ENCODE measurements around the gene PDE4B.
"Not testable (repeated sequence)": the region's sequence is repeated elsewhere in the genome, so short reads cannot be mapped to it uniquely, and the experiment has no call there.

PDE4B gene

DNA sequence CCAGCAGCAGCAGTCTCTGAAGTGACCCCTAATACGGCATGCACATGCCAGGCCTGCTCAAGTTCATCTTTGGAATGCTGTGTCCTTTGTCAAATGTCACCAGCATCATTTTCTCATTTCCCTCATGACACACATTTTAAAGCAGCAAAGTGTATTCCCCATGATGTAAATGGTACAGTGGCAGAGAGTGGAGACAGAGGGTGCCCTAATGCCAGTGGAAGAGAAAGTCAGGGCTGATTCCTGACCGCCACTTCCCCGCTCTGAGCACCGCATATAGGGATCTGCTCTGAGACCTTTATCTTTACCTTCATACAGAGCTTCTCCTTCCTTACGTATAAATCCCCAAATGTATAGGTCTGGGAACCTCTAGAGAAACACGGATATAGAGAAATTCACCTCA, 518.9 kb downstream of the PDE4B start:
- DNase-seq (ENCODE audit: low read depth in 2 of 2): no peak

DNA sequence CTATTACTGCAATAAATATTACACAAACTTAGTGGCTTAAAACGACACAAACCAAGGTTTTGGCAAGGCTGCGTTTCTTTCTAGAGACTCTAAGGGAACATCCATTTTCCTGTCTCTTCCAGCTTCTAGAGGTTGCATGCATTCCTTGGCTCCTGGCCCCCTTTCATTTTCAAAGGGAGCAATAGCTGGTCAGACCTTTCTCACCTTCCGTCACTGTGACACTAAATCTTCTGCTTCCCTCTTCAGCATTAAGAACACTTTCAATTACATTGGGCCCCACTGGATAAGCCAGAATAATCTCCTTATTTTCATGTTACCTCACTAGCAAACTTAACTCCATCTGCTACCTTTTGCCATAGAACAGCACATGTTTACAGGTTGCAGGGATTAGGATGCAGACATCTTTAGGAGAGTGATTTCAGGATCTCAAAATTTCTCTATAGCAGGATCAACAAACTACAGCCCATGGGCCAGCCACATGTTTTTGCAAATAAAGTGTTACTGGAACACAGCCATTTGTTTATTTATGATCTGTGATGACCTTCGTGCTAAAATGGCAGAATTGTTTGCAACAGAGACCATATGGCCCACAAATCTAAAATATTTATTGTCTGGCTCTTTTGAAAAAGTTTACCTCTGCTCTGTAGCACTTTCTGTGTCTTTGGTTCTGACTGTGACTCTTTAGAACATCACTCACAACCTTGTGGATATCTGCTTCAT, 519.7 kb downstream of the PDE4B start:
- no peak for DNase-seq (ENCODE audit: low read depth in 2 of 2)

DNA sequence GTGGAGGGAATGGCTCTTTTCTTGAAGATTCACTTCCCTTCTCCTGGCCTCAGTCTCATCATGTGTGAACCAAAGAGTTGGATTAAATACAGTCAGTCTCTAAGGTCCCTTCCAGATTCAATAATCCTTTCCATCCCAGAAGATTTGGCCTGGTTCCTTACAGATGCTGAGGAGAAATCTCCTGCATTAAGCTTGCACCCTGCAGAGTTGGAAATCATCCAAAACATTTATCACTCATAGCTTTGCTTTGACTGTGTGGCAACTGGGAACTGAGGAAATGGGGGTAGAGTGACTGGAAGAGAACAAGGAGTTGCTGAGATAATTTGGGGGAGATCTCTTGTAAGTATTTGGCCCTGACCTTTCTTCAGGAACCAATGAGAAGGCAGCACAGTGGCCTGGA, 520.7 kb downstream of the PDE4B start:
- DNase-seq (ENCODE audit: low read depth in 2 of 2): peak; percentile 66 to 73

DNA sequence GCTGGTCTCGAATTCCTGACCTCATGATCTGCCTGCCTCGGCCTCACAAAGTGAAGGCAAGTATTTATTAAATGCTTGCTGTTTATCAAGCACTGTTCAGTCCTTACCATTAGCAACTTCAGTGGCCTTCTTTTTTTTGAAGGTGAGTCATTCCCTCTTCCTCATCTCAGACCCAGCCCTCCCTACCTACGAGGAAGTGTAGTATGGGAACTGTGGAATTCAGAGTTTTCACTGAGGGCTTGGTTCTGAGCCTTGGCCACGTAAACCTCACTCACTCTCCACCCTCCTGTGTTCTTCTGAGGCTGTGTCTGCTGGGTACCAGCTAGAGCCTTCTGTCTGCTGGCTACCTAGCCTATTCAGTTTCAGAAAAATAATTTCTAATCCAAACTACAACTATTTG, 523.0 kb downstream of the PDE4B start:
- DNase-seq (ENCODE audit: low read depth in 2 of 2): no peak

DNA sequence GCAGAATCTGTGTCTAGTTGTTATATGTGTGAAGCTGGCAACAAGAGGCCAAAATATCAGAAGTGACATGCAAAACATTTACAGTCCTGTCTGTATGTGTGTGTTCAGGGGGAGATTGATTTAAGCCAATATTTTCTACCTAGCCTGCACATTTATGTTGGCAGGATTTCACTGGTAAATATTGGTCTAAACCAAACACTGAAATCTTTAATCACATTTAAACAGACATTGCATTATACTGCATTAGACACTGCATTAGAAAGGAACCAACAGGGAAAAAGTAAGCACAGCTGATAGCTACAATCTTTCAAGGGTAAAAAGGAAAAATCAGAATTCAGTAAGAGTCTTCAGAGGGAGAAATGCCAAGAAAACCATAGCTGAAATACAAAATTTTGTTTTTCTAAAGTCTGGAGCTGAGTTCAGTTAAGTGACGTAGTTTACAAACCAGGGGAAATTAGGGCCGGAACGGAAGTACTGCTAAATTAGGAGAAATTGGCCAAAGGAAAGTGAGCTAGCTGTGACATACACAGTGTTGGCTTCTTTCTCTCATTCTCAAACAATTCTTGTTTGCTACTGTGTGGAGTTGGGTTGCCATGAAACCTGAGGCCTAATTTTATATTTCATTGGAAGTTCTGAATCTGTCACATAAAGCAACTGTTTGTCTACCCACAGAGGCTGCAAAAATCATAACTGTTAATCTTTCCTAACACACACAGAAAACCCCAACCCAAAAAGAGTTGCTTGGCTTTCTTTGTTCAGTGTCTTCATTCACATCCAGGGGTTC, 524.0 kb downstream of the PDE4B start:
- DNase-seq (ENCODE audit: low read depth in 2 of 2): no peak

DNA sequence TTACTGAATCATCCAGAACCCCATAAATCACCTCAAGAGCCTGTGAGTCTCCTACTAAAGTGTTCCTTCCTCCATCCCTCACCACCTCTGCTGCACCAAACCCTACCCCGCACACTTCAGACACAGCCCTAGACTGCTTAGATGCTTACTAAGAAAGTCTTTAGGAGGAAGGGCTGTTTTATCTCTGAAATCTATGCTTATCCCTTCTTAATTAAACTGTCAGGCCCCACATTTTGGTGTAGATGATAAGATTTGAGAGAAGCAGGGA, 524.5 kb downstream of the PDE4B start:
- no peak for DNase-seq (ENCODE audit: low read depth in 2 of 2)

DNA sequence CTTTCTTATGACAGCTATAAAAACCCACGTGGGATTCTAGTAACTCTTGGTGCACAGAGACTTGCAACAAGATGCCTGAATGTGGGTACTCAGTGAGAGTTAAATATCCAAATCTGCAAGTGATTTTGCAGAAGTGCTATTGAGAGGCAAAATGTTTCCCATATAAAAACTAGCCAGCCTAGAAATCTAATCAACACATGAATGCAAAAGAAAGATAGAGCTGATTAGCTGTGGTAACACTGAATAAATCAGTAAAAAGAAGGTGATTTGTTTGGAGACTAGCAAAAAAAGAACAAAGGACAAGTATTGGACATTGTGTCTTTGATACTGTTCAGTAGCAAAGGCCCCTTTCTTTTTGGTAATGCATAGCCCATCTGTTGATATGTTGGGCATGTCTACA, 527.5 kb downstream of the PDE4B start:
- DNase-seq (ENCODE audit: low read depth in 2 of 2): no peak

DNA sequence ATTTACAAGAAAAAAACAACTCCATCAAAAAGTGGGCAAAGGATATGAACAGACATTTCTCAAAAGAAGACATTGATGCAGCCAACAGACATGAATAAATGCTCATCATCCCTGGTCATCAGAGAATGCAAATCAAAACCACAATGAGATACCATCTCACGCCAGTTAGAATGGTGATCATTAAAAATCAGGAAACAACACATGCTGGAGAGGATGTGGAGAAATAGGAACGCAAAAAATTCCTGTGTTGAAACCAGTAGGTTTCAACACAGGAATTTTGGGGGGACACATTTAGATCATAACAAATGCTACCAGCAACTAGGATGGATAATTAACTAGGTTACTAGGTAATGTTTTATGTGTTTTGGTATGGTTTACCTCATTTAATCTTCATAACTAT, 529.8 kb downstream of the PDE4B start:
- DNase-seq (ENCODE audit: low read depth in 2 of 2): not testable (repeated sequence)

DNA sequence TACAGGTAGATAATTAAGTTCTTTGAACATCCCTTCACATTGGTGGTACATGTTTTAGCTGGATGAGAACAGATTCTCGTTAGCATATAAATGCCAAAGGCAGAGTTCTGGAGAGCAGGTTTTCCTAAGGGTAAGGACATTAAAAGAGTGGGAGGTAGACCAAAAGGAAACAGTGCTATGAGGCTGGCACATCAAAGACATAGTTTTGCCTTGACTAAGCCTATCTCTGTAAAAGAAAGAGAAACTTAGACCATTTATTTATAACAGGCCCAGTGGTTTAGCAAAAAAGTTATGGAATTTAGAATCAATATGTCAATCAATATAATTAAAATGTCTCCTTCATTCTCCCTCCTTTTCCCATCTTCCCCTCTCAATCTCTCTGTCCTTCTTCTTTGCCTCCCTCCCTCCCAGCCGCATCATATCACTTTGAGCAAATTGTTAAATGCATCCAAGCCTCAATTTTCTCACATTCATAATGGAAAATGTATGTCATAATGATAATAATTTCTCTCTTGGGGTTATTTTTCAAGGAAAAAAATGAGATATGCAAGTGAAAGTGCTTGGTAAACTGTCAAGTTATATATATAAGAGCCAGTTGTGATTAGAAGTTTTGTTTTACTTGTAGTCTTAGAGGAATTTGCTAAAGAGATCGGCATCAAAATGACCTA, 531.4 kb downstream of the PDE4B start:
- DNase-seq (ENCODE audit: low read depth in 2 of 2): no peak

DNA sequence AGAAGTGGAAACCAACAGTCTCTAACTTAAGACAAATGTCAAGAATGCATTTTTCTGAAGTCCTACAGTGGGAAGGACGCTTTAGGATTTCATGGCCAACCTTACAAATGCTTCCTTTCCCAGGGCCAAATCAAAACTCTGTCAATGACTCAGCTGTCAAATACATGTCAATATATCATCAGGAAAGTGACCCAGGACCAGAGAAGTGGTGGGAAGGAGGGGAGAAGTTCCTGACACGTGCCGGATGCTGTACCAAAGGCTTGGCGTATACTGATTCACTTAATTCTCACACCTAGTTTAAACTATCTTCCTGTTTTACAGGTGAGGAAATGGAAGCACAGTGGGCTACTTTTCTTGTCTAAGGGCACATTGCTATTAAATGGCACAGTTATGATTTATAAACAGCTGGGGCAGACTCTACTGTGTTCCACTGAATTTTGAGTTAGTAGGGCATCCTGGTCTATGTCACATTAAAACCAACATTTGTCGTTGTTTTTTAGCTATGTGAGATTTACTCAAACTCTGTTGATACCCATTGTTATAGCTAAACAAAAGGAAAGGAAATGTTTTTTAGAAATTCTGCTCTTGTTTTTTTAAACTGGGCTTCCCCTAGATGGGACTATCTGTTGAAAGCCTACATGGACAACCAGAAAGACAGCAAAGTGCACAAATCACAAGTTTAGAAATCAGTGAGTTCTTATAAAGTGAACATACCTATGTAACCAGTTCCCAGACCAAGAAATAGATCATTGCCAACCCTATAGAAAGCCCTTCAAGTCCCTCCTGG, 533.1 kb downstream of the PDE4B start:
- no peak for DNase-seq (ENCODE audit: low read depth in 2 of 2)

DNA sequence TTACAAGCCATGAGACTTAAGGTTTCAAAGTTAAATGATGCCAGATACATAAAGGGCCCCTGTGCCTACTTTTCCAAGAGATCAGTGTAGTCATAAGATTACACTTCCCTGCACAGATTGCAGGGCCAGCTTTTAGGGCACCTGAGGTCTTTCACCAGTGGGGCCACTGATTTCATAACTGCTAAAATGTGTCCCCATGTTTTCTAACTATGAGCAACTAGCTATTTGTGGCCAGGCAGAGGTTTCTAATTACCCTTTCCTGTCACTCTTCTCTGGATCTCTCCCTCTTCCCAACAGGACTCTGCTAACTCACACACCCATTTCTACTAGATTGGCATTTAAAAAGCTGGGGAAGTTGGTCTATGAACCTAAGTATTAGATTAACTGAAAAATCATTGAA, 534.2 kb downstream of the PDE4B start:
- DNase-seq (ENCODE audit: low read depth in 2 of 2): no peak

DNA sequence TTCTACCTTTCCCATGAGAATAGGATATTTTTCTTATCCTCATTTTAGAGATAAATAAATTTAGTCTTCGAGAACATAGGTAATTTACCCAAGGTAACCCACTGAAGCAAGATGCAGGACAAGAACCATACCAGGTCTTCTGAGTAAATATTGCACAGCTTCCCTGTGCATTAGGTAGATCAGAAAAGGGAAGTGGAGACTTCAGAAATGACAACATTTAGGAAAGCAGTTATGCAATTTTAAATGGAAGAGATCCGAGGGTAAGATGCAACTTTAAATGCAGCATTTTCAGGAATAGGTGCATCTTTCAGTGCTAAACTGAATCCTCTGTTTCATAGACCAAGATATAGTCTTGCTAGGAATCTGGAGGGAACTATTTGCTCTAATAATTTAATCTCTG, 534.9 kb downstream of the PDE4B start:
- no peak for DNase-seq (ENCODE audit: low read depth in 2 of 2)

DNA sequence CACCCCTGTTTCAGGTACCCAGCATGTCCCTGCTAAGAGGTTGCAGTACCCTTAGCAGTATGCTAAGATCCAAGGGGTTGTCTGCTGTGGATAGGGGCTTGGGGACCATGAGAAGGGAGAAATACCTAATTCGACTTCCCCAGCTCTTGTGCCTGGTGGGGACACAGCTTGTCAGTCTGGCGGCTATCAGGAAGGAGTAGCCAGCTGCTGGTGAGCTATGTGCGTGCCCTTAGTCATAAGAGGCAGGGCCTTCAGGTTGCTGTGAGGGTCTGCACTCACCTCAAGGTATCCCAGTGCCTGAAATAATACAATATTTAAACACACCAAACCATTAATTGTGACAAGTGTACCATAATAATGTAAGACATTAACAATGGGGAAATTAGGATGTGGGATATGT, 536.2 kb downstream of the PDE4B start:
- no peak for DNase-seq (ENCODE audit: low read depth in 2 of 2)

DNA sequence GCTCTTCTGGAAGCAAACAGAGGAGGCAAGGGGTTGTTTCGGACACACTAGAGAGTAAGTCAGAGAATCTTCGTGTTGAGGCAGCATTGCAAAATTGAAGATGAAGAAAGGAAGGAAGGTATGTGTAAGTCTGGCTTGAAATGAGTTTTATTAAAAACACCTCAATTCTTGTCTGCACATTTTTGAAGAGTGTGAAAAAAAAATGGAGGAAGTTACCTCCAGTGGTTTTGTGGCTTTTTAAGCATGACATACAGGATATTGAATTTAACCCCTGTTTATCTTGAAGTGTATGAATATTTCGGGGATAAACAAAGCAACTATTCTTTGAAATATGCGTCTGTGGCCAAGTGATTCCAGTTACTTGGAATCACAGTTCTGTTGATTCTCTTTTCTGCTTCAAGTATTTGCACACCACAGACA, 538.0 kb downstream of the PDE4B start:
- no peak for DNase-seq (ENCODE audit: low read depth in 2 of 2)

DNA sequence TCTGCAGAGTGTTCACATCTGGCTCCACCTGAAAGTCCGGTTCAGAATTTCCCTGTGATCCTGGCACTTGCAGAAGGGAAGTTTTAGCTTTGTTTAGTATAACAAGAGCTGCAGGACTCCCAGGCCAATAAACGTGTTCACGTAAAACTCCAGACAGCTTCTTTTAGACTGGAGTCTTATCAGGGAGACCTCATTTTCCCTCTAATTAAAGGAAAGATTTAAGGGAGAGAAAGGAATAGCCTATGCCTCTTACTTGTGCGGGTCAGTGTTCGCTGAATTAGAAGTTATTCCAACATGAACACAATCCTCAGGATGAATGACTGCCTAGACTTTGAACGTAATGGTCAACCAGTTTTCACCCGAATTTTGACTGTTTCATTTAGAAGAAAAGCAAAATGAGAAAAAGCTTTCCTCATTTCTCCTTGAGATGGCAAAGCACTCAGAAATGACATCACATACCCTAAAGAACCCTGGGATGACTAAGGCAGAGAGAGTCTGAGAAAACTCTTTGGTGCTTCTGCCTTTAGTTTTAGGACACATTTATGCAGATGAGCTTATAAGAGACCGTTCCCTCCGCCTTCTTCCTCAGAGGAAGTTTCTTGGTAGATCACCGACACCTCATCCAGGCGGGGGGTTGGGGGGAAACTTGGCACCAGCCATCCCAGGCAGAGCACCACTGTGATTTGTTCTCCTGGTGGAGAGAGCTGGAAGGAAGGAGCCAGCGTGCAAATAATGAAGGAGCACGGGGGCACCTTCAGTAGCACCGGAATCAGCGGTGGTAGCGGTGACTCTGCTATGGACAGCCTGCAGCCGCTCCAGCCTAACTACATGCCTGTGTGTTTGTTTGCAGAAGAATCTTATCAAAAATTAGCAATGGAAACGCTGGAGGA, 539.2 kb downstream of the PDE4B start:
- DNase-seq (ENCODE audit: low read depth in 2 of 2): peak; percentile 76 to 80

DNA sequence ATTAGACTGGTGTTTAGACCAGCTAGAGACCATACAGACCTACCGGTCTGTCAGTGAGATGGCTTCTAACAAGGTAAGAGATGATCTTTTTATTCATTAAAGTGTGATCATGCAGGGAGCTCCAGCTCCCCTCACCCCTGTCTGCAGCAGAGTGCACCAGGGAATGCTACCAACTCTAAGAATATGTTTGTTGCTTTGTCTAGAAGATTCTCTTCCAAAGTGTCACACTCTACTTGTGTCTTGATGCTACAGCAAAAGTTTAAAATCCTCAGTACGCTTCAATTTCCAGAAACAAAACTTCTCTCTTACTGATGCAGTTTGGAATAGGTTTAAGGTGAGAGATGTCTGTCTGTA, 539.8 kb downstream of the PDE4B start:
- DNase-seq (ENCODE audit: low read depth in 2 of 2): no peak

DNA sequence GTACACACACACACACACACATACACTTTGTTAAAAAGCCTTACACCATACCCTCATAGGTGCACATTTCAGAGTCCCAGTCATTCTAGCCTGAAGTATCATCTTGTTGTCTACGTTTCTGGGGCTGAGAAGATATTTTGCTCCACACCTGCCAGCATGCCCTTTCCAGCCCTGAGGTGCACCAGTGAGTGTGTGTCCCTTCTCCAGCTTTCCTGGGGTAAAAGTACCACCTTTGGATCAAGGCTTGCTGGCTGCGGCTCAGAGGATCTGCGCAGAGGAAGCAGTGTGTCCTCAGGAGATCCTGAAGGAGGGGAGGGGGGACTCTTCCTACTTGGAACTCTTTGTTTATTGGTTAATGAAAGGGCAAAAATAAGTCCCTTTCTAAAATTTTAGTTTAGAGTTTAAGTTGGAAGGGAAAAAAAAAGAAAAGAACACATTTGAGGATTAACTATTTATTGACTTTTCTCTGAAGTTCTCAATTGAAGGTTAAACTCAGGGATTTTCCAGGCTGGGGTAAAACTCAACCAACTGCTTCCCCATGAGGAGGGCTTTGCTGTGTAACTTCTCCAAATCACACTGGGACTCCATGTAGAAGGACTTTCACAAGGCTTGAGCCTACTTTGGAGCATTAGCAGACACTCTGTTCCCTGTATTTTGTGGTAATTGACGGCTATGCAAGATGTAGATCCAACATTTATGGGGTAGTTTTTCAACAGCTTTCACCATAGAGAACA, 540.9 kb downstream of the PDE4B start:
- DNase-seq (ENCODE audit: low read depth in 2 of 2): no peak

DNA sequence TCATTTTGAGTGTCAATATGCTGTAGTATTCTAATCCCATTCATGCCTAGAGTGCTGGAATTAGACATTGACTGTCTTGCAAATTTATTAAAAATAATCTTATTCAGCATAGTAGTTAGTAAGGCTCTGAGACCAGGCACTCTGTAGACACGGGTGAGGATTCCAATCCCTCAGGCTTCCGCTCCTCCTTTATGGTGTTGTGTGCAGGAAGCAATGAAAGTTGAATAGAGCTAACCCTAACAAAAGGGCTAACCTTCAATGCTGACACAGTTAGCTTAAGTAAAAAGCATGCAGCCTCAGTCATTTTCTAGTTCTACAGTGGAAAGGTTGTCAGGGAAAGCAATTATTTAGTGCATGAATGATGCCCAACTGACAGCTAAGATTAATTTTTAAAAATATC, 541.6 kb downstream of the PDE4B start:
- no peak for DNase-seq (ENCODE audit: low read depth in 2 of 2)

DNA sequence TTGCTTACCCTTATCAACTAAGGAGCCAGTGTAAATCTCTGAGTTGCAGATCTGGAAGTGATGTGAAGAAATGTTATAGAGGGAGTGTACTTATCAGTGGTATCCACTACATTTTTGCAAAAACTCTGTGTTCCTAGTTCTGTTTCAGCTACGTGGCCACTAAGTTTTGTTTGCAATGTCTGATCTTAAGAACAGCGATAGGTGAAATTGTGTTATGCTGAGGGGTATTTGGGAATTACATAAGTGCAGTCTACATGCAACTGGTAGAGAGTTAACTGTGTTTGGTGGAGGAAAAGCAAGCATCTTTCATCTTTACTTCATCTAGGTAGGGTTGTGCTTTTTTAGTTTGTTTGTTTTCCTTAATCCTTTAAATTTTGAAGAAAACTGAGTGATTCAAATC, 542.4 kb downstream of the PDE4B start:
- no peak for DNase-seq (ENCODE audit: low read depth in 2 of 2)

DNA sequence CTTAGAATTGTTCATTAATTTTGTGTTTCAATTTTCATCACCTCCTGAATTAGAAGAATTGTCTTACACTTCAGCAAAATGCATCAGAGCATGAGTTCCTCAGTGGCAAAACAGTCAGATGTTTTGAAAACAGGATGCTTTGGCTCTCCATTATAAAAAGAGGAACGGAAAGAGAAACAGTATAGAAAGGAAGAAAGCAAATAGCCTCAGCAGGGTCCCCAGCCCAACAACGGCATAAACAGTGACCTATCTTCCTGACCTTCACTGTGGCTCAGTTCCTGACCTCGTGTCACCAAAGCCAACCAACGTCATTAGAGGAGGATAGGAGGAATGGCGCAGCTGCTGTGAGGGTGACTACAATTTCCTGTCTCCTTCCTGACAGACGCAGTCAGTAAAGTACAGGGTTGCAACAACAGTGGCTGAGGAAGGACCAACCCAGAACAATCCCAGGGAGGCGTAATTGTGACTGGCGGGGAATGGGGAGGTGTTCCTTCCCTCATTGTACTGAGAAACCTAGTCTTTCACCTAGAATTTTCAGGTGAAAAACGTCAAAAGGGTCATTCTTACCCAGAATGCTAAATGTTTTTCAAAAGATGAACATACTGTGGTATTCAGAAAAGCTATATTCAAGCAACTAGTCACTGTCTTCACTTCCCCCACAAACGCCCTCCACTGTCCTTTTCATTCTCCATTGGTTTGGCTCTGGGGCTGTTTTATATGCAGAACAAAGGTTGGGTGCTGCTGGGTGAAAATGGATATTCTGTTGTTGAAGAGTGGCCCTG, 543.4 kb downstream of the PDE4B start:
- DNase-seq (ENCODE audit: low read depth in 2 of 2): no peak

All from fibroblast of skin of left quadriceps (primary cell).